Measurements from ENCODE around the gene HYI. TPM values are rescaled to one million over a fixed set of nuclear protein-coding genes. Genes with fewer than 3 reads are reported as not detected.

Gene HYI
- polyA plus RNA-seq, 2 of the 4 experiments (the other 2 are of a cell fraction) = 7.2 to 15.1 TPM

DNA sequence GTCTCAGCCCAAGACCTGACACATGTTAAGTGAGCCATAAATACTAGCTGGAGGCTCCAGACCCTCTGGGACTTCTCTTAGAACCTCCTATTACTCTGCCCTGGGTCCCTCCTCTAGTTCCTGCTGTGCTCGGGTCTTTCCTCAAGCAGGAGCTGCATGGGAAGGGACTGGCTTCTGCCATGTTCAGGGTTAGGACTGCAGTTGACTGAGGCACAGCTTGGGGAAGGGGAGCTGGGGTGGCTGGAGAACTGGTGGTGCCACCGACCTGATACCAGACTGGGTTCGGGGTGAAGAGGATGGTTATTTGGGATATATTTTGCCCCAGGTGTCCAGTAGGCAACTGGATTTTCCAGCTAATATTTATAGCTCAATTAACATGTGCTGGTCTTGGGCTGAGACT lies 15.7 kb downstream of the HYI start (continued):
- TF ChIP-seq CHD2 (IDR thresholded peaks at IDR 0.05; ENCODE audit: low read length, partially characterized antibody) = no peak

DNA sequence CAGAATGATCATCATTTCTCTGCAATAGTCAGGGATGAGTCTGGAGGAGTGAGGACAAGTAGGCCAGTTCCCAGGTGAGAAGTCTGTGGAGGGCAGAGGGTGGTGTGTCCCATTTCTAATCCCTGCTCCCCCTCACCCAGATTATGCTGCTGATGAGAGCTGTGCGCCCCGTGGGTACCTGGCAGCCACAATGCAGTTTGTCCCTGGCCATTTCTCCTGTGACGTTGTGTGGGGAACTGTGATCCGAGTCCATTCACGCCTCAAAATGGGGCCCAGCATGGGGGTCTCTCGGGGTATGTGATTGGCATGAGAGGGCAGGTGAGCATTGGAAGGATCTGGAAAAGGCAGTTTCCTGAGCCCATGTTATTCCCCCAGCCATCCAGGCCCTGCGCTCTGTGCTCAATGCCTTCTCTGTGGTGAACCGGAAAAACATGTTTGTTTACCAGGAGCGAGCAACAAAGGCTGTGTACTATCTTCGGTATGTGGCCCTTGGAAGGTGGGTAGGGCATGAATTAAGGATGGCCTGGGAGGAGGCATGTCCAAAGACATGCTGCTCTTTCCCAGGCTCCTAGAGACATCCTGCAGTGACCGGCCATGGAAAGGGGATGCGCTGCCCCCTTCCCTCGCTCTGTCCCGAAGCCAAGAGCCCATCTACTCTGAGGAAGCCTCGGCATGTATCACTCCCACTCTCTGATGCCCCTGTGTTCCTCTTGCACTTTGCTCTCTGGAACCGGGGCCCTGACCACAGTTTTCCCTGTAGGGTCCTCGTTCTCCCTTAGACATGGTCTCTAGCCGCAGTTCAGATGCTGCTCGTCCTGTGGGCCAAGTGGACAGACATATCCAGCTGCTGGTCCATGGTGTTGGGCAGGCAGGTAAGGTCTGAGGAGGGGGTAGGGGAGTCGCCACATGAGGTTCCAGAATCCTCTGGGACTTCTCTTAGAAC lies 16.4 kb downstream of the HYI start:
- WGBS (ENCODE audit: missing lambda C conversion rate) = 92% methylated on average over 19 of the region's 20 CpGs

DNA sequence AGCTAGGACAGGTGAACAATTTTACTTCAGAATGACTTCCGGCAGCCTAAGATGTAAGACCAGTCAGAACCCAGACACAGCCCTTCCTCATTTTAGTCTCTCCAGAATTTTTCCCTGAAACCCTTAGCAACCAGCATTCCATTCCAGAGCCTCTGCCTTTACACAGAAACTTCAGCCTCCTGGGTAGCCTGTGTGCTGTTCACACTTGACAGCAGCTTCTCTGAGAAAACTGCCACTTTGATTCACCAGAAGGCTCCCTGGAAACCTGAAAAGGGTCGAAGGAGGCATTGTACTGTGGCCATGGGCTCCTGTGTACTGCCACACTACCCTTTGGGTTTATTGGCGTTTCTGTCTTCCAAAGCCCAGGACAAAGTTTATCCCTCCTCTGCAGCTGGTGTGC lies 17.4 kb downstream of the HYI start:
- H3K4me2 ChIP-seq = no peak overlapping the region
- no peak for ATAC-seq
- no peak overlapping the region for H3K27ac ChIP-seq
- DNase-seq (ENCODE audit: low read depth in 1 of 2, low spot score in 1 of 2) = no peak
- H3K4me3 ChIP-seq = no peak overlapping the region
- FAIRE-seq = no peak
- POLR2A ChIA-PET = no interaction called here
- WGBS (ENCODE audit: missing lambda C conversion rate) = 94% methylated on average over 3 of the region's 3 CpGs
- no peak for TF ChIP-seq RNF2 (IDR thresholded peaks at IDR 0.05; ENCODE audit: borderline replicate concordance, low read depth)
- TF ChIP-seq, protein P1, sequence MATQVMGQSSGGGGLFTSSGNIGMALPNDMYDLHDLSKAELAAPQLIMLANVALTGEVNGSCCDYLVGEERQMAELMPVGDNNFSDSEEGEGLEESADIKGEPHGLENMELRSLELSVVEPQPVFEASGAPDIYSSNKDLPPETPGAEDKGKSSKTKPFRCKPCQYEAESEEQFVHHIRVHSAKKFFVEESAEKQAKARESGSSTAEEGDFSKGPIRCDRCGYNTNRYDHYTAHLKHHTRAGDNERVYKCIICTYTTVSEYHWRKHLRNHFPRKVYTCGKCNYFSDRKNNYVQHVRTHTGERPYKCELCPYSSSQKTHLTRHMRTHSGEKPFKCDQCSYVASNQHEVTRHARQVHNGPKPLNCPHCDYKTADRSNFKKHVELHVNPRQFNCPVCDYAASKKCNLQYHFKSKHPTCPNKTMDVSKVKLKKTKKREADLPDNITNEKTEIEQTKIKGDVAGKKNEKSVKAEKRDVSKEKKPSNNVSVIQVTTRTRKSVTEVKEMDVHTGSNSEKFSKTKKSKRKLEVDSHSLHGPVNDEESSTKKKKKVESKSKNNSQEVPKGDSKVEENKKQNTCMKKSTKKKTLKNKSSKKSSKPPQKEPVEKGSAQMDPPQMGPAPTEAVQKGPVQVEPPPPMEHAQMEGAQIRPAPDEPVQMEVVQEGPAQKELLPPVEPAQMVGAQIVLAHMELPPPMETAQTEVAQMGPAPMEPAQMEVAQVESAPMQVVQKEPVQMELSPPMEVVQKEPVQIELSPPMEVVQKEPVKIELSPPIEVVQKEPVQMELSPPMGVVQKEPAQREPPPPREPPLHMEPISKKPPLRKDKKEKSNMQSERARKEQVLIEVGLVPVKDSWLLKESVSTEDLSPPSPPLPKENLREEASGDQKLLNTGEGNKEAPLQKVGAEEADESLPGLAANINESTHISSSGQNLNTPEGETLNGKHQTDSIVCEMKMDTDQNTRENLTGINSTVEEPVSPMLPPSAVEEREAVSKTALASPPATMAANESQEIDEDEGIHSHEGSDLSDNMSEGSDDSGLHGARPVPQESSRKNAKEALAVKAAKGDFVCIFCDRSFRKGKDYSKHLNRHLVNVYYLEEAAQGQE (IDR thresholded peaks at IDR 0.05) = no peak
- TF ChIP-seq ZC3H11A (IDR thresholded peaks at IDR 0.05) = no peak
- TF ChIP-seq, protein P2, sequence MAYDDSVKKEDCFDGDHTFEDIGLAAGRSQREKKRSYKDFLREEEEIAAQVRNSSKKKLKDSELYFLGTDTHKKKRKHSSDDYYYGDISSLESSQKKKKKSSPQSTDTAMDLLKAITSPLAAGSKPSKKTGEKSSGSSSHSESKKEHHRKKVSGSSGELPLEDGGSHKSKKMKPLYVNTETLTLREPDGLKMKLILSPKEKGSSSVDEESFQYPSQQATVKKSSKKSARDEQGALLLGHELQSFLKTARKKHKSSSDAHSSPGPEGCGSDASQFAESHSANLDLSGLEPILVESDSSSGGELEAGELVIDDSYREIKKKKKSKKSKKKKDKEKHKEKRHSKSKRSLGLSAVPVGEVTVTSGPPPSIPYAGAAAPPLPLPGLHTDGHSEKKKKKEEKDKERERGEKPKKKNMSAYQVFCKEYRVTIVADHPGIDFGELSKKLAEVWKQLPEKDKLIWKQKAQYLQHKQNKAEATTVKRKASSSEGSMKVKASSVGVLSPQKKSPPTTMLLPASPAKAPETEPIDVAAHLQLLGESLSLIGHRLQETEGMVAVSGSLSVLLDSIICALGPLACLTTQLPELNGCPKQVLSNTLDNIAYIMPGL (CRISPR knock-in tag; IDR thresholded peaks at IDR 0.05; ENCODE audit: borderline replicate concordance) = no peak
- no peak for TF ChIP-seq NFE2L2 (conservative IDR thresholded peaks at IDR 0.05; ENCODE audit: low read length)
- TF ChIP-seq PHF8 (IDR thresholded peaks at IDR 0.05; ENCODE audit: borderline replicate concordance, low read depth) = no peak
- CTCF ChIA-PET = interaction anchor here (1.5 kb wide), 1 partner anchor 209 kb away, joined by 4 read pairs; no protein-coding TSS in a partner anchor
- H3K4me1 ChIP-seq = no peaks in the 10 kb centered on the region
- no peaks in the 10 kb centered on the region for H3K9me3 ChIP-seq

More for the DNA sequence above, 16.4 kb downstream of the HYI start:
- DNase-seq (ENCODE audit: low read depth in 1 of 2, low spot score in 1 of 2) = no peak
- ChIA-PET POLR2A (no interaction called here), CTCF (interaction anchor here (1.5 kb wide), 1 partner anchor 210 kb away, joined by 4 read pairs; no protein-coding TSS in a partner anchor)
- no peak for ATAC-seq
- Histone ChIP-seq H3K4me3 (no peak overlapping the region), H3K4me2 (no peak overlapping the region), H3K27ac (no peak overlapping the region), H3K9me3 (no peaks in the 10 kb centered on the region), H3K4me1 (no peaks in the 10 kb centered on the region)
- FAIRE-seq = no peak
- no peak for TF ChIP-seq POLR2A (IDR thresholded peaks at IDR 0.05; ENCODE audit: low read length)
- no peak for TF ChIP-seq KDM5A (IDR thresholded peaks at IDR 0.05)

DNA sequence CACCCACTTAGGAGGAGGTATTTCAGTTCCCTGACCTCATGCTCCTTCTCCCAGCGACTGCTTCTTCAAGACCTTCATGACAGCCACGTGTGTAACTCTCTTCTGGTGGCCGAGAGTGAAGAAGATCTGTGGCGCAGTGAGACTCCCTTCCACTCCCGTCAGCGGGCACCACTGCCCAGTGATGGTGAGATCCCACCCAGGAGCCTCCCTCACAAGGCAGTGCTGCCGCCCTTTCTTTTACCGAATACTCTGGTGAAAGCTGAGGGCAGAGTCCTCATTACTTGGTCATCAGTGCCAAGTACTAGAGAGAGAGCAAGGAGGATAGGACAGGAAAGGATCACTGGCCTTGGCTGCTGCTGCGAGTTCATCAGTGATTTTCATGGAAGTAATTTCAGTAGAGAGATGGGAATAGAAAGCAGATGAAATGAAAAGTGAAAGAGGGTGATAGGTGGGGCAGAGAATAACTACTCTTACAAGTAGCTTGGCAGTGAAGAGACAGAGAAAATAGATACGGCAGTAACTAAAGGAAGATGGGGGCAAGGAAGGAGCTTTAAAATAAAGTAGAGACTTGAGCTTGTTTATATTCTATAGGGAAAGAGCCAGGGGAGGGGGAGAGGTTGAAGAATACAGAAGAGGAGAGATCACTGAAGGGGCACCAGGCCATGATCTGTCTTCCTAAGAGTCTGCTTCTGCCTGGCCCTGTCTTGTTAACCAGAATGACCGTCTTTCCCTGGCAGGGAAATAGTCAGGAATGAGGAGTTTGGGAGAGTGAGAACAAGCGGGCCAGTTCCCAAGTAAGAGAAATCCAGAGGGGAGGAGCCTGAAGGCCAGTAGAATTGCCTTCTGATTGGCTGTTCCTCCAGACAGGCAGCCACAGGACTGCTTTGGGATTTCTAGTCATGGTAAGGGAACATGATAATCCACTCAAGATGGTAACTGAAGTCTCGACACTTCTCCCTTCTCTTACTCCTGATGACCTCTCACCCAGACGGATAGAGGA lies 18.3 kb downstream of the HYI start:
- TF ChIP-seq, protein P3, sequence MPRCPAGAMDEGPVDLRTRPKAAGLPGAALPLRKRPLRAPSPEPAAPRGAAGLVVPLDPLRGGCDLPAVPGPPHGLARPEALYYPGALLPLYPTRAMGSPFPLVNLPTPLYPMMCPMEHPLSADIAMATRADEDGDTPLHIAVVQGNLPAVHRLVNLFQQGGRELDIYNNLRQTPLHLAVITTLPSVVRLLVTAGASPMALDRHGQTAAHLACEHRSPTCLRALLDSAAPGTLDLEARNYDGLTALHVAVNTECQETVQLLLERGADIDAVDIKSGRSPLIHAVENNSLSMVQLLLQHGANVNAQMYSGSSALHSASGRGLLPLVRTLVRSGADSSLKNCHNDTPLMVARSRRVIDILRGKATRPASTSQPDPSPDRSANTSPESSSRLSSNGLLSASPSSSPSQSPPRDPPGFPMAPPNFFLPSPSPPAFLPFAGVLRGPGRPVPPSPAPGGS (IDR thresholded peaks at IDR 0.05) = no peak
- TF ChIP-seq CEBPB (IDR thresholded peaks at IDR 0.05) = no peak
- TF ChIP-seq, protein P4, sequence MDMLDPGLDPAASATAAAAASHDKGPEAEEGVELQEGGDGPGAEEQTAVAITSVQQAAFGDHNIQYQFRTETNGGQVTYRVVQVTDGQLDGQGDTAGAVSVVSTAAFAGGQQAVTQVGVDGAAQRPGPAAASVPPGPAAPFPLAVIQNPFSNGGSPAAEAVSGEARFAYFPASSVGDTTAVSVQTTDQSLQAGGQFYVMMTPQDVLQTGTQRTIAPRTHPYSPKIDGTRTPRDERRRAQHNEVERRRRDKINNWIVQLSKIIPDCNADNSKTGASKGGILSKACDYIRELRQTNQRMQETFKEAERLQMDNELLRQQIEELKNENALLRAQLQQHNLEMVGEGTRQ (IDR thresholded peaks at IDR 0.05) = no peak
- TF ChIP-seq GATA3 (IDR thresholded peaks at IDR 0.05; ENCODE audit: borderline replicate concordance) = no peak
- no peak for TF ChIP-seq RARB (CRISPR knock-in tag; IDR thresholded peaks at IDR 0.05)
- TF ChIP-seq JUNB (IDR thresholded peaks at IDR 0.05) = no peak
- TF ChIP-seq HEYL (CRISPR knock-in tag; IDR thresholded peaks at IDR 0.05) = no peak
- no peak for TF ChIP-seq FOSL2 (IDR thresholded peaks at IDR 0.05)
- no peak for TF ChIP-seq FOSL2 (CRISPR knock-in tag; IDR thresholded peaks at IDR 0.05)
- TF ChIP-seq, protein P5, sequence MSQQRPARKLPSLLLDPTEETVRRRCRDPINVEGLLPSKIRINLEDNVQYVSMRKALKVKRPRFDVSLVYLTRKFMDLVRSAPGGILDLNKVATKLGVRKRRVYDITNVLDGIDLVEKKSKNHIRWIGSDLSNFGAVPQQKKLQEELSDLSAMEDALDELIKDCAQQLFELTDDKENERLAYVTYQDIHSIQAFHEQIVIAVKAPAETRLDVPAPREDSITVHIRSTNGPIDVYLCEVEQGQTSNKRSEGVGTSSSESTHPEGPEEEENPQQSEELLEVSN (IDR thresholded peaks at IDR 0.05; ENCODE audit: borderline replicate concordance, low read depth) = no peak
- H3K27ac ChIP-seq = no peak overlapping the region
- WGBS (ENCODE audit: missing lambda C conversion rate) = 88% methylated on average over 13 of the region's 14 CpGs
- no peak for ATAC-seq
- H3K4me1 ChIP-seq = no peaks in the 10 kb centered on the region
- no peak overlapping the region for H3K4me2 ChIP-seq
- FAIRE-seq = no peak
- no peak overlapping the region for H3K4me3 ChIP-seq
- POLR2A ChIA-PET = no interaction called here
- no peak for DNase-seq (ENCODE audit: low read depth in 1 of 2, low spot score in 1 of 2)
- CTCF ChIA-PET = interaction anchor here (1.5 kb wide), 2 partner anchors 208 to 209 kb away, joined by 4 read pairs; no protein-coding TSS in a partner anchor
- H3K9me3 ChIP-seq = no peaks in the 10 kb centered on the region

Measured in A549 (cell line).